ENCODE data around the gene ARMC5.
"Not testable (repeated sequence)": the region's sequence is repeated elsewhere in the genome, so short reads cannot be mapped to it uniquely, and the experiment has no call there.

ARMC5 gene

GRCh38 chr16:31493506-31494125 lies 34.3 kb downstream of the ARMC5 start:
- Histone ChIP-seq H3K4me3 (no peak overlapping the region), H3K4me2 (no peak overlapping the region), H3K4me1 (peaks cover 21% of the 10 kb centered on the region), H3K27me3 (no peaks in the 10 kb centered on the region), H4K20me1 (peaks cover 6% of the 10 kb centered on the region; the same call in 1 of the 2 replicates), H3K9me3 (no peaks in the 10 kb centered on the region), H3K27ac (no peak overlapping the region), H3K36me3 (peaks cover 99% of the 10 kb centered on the region), H3K9ac (no peak overlapping the region)
- TF ChIP-seq Cebpa-rat (IDR thresholded peaks at IDR 0.05) = no peak

DNA sequence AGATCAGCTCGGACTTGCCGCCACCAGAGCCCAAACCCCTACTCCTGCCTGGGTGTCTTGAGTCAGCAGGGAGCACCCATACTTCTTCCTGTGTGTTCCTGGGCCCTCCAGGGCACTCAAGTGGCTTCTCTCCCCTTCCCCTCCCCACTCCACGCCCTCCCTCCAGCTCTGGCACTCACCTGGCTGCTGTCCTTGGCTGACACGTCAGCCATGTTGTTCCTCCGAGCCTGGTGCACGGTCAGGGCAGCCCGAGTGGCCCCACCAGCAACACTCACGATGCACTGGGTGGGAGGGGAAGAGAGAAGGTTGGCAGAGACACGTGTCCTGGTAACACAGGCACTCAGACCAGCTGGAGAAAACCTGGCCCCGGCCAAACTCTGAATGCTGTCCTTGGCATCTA lies 37.4 kb downstream of the ARMC5 start:
- TF ChIP-seq Cebpa-rat (IDR thresholded peaks at IDR 0.05) = no peak
- Histone ChIP-seq H3K27ac (no peak overlapping the region), H4K20me1 (no peaks in the 10 kb centered on the region), H3K9me3 (no peaks in the 10 kb centered on the region), H3K4me2 (no peak overlapping the region), H3K27me3 (no peaks in the 10 kb centered on the region), H3K4me3 (no peak overlapping the region), H3K36me3 (peaks cover 99% of the 10 kb centered on the region), H3K9ac (no peak overlapping the region), H3K4me1 (0 out of 2 replicates have a peak, but pooled peaks cover 6% of the 10 kb centered on the region)

DNA sequence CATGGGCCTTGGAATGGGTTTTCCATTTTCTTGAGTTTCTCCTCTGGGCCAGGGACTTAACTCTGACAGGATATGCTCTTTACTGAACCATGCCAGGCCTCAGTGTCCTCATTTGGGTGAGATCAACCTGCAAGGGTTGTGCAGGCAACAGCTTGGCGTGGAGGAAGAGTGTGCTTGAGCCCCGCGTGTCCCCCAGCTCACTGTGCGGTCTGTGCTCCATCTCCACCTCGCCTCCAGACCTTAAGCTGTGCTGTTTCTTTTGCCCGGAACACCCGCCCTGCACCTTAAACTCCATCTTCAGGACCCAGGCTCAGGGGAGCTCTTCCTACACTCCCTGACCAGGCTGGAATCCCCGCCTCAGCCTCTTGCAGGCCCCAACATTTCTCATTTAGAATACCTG lies 39.2 kb downstream of the ARMC5 start:
- no peak overlapping the region for H3K4me2 ChIP-seq
- H3K27ac ChIP-seq = no peak overlapping the region
- H3K36me3 ChIP-seq = peaks cover 90% of the 10 kb centered on the region
- peaks cover 22% of the 10 kb centered on the region for H3K4me1 ChIP-seq
- H3K9ac ChIP-seq = no peak overlapping the region
- H3K4me3 ChIP-seq = no peak overlapping the region
- TF ChIP-seq Cebpa-rat (IDR thresholded peaks at IDR 0.05) = no peak
- no peaks in the 10 kb centered on the region for H3K9me3 ChIP-seq
- no peaks in the 10 kb centered on the region for H3K27me3 ChIP-seq
- no peaks in the 10 kb centered on the region for H4K20me1 ChIP-seq

DNA sequence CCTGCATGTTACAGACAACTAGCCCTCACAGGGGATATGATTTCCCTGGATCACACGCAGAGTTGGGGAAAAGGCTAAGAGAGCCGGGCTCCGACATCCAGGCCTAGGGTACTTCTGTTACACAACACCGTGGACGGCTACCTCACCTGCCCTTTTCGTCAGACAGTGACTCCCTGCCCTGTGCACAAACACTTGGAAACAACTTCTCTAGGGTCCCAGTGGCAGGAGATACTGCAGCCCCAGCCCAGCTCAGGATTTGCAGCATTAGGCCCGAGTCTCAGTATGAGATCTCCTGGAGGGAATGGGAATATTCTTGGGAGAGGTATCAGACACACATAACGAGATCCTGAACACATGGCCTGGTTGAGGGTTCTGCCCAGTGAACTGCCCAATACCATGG lies 40.6 kb downstream of the ARMC5 start:
- no peak for TF ChIP-seq Cebpa-rat (IDR thresholded peaks at IDR 0.05)
- no peaks in the 10 kb centered on the region for H4K20me1 ChIP-seq
- no peaks in the 10 kb centered on the region for H3K9me3 ChIP-seq
- H3K9ac ChIP-seq = no peak overlapping the region
- no peak overlapping the region for H3K4me3 ChIP-seq
- H3K27ac ChIP-seq = no peak overlapping the region
- H3K36me3 ChIP-seq = peaks cover 76% of the 10 kb centered on the region
- H3K27me3 ChIP-seq = no peaks in the 10 kb centered on the region
- H3K4me2 ChIP-seq = no peak overlapping the region
- peaks cover 36% of the 10 kb centered on the region for H3K4me1 ChIP-seq

DNA sequence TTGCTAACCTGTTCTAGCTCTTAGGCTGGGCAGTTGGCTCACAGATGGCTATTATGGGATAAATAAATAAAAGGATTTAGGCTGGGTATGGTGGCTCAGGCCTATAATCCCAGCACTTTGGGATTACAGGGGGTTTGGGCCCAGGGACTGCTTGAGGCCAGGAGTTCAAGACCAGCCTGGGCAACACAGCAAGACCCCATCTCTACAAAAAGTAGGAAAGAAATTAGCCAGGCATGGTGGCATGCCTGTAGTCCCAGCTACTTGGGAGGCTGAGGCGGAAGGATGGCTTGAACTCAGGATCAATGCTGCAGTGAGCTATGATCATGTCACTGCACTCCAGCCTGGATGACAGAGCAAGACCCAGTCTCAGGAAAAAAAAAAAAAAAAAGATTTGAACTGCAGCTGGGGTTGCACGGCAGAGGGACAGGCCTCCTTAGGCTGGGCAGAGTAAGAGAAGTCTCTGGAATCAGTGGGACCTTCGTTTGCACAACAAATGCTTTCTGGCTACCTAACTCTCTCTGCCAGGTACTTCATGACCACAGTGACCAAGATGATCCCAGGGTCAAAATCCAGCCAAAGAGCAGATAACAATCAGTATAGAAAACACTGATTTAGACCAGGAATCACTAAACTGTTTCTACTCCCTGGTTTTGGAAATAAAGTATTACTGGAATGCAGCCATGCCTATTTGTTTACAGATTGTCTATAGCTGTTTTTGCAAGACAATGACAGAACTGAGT lies 42.1 kb downstream of the ARMC5 start:
- Histone ChIP-seq H3K4me2 (no peak overlapping the region), H3K9ac (no peak overlapping the region), H3K36me3 (peaks cover 63% of the 10 kb centered on the region), H3K4me3 (no peak overlapping the region), H3K27ac (no peak overlapping the region), H4K20me1 (no peaks in the 10 kb centered on the region), H3K27me3 (no peaks in the 10 kb centered on the region), H3K4me1 (peaks cover 45% of the 10 kb centered on the region), H3K9me3 (no peaks in the 10 kb centered on the region)
- no peak for TF ChIP-seq Cebpa-rat (IDR thresholded peaks at IDR 0.05)

DNA sequence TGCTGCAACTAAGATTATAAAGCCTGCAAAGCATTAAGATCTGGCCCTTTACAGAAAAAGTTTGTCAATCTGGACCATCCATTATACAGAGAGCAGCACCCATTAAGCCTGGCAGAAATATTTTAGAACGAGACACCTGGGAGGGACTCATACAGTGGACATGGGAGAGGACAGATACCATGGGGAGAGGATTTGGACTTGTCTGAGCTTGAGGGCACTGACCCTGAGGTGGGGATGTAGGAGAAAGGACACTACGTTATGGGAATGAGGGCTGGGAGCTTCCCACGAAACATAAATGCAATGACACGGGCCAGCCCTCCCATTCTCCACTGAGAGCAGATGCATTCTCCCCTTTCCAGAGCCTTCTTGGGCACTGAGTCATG lies 42.7 kb downstream of the ARMC5 start:
- H3K27ac ChIP-seq = no peak overlapping the region
- 0 out of 2 replicates have a peak, but pooled peaks cover 3% of the 10 kb centered on the region for H4K20me1 ChIP-seq
- H3K4me2 ChIP-seq = no peak overlapping the region
- no peak for TF ChIP-seq Cebpa-rat (IDR thresholded peaks at IDR 0.05)
- no peaks in the 10 kb centered on the region for H3K9me3 ChIP-seq
- peaks cover 50% of the 10 kb centered on the region for H3K4me1 ChIP-seq
- H3K27me3 ChIP-seq = no peaks in the 10 kb centered on the region
- no peak overlapping the region for H3K4me3 ChIP-seq
- no peak overlapping the region for H3K9ac ChIP-seq
- peaks cover 61% of the 10 kb centered on the region for H3K36me3 ChIP-seq

- H3K4me3 ChIP-seq = no peak overlapping the region
- no peak overlapping the region for H3K27ac ChIP-seq
- H3K9me3 ChIP-seq = no peaks in the 10 kb centered on the region
- H3K36me3 ChIP-seq = peaks cover 50% of the 10 kb centered on the region
- no peak for TF ChIP-seq Cebpa-rat (IDR thresholded peaks at IDR 0.05)
- no peaks in the 10 kb centered on the region for H3K27me3 ChIP-seq
- H4K20me1 ChIP-seq = 0 out of 2 replicates have a peak, but pooled peaks cover 11% of the 10 kb centered on the region
- no peak overlapping the region for H3K9ac ChIP-seq
- H3K4me1 ChIP-seq = peaks cover 55% of the 10 kb centered on the region
- peak overlapping the region; percentile 95 for H3K4me2 ChIP-seq
Measured at GRCh38 chr16:31502981-31503380, 43.7 kb downstream of the ARMC5 start.

DNA sequence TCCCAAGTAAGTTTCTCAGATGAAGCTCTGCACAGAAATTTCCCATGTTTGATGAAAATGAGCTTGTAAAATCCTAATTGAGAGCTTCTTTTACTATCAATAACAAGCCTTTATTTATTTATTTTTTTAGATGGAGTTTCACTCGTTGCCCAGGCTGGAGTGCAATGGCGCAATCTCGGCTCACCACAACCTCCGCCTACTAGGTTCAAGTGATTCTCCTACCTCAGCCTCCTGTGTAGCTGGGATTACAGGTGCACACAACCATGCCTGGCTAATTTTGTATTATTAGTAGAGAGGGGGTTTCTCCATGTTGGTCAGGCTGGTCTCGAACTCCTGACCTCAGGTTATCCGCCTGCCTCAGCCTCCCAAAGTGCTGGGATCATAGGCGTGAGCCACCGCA lies 44.3 kb downstream of the ARMC5 start:
- 0 out of 2 replicates have a peak, but pooled peaks cover 11% of the 10 kb centered on the region for H4K20me1 ChIP-seq
- H3K9ac ChIP-seq = peak overlapping the region; percentile 51; the same call in 1 of the 2 replicates
- not testable (repeated sequence) for H3K9me3 ChIP-seq, H3K27me3 ChIP-seq
- peaks cover 55% of the 10 kb centered on the region for H3K4me1 ChIP-seq
- H3K36me3 ChIP-seq = peaks cover 45% of the 10 kb centered on the region
- H3K4me2 ChIP-seq = peak overlapping the region; percentile 95
- H3K4me3 ChIP-seq = peak overlapping the region; percentile 36; the same call in 1 of the 2 replicates
- peak overlapping the region; percentile 79 for H3K27ac ChIP-seq

DNA sequence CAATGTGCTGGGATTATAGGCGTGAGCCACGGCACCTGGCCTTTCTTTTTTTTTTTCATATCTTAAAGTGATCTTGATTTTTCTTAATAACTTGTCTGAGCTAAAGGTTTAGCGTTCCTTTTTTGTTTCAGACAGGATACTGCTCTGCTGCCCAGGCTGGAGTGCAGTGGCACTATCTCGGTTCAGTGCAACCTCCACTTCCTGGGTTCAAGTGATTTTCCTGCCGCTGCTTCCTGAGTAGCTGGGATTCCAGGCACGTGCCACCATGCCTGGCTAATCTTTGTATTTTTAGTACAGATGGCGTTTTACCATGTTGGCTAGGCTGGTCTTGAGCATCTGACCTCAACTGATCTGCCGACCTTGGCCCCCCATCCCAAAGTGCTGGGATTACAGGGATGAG lies 44.9 kb downstream of the ARMC5 start:
- 0 out of 2 replicates have a peak, but pooled peaks cover 11% of the 10 kb centered on the region for H4K20me1 ChIP-seq
- no peak for TF ChIP-seq Cebpa-rat (IDR thresholded peaks at IDR 0.05)
- no peaks in the 10 kb centered on the region for H3K9me3 ChIP-seq
- peaks cover 39% of the 10 kb centered on the region for H3K36me3 ChIP-seq
- peak overlapping the region; percentile 36 for H3K4me3 ChIP-seq
- peak overlapping the region; percentile 95 for H3K4me2 ChIP-seq
- H3K27ac ChIP-seq = peak overlapping the region; percentile 79
- H3K4me1 ChIP-seq = peaks cover 60% of the 10 kb centered on the region
- peak overlapping the region; percentile 51 for H3K9ac ChIP-seq
- H3K27me3 ChIP-seq = no peaks in the 10 kb centered on the region

GRCh38 chr16:31505483-31505882 lies 46.2 kb downstream of the ARMC5 start:
- Histone ChIP-seq H3K27me3 (no peaks in the 10 kb centered on the region), H3K9ac (peak overlapping the region; percentile 51), H4K20me1 (0 out of 2 replicates have a peak, but pooled peaks cover 11% of the 10 kb centered on the region), H3K4me3 (peak overlapping the region; percentile 36; the same call in 1 of the 2 replicates), H3K36me3 (peaks cover 25% of the 10 kb centered on the region), H3K27ac (peak overlapping the region; percentile 79), H3K4me2 (peak overlapping the region; percentile 95), H3K9me3 (no peaks in the 10 kb centered on the region), H3K4me1 (peaks cover 69% of the 10 kb centered on the region)
- TF ChIP-seq Cebpa-rat (IDR thresholded peaks at IDR 0.05) = no peak
